CD14-positive monocyte (primary cell): ENCODE results near the gene ABCB9. TPM values are rescaled to one million over a fixed set of nuclear protein-coding genes. Genes with fewer than 3 reads are reported as not detected.
A peak's percentile ranks its signal among the peaks of the same experiment; 100 is the strongest.

Experiments
- DNase-seq, 3 donors: peaks; one replicate each; pipeline ENCODE4 v3.0.0-alpha.2; 2011 to 2022
- H2AFZ ChIP-seq: 2 replicates; pipeline ENCODE4 v1.6.0; 2012; ENCODE audit warnings: mild to moderate bottlenecking, low read depth, low read length, inconsistent platforms; ENCODE audit not compliant: insufficient read depth, poor library complexity, severe bottlenecking
- H3K27ac ChIP-seq, 2 donors: 1 replicate in 1 of 2; 2 replicates in 1 of 2; pipeline ENCODE4 v1.5.1; 2012 to 2013; ENCODE audit warnings: low read length in 2 of 2, control low read depth in 1 of 2, inconsistent platforms in 1 of 2, low read depth in 1 of 2, mild to moderate bottlenecking in 1 of 2
- H3K27me3 ChIP-seq, 2 donors: one replicate each; pipeline versions ENCODE4 v1.6.0 to v1.6.1; 2011 to 2013; ENCODE audit warnings: low read length in 2 of 2; ENCODE audit not compliant: control insufficient read depth in 2 of 2, insufficient read depth in 2 of 2
- H3K36me3 ChIP-seq, 2 donors: replicated peaks in 1 of 2; 1 replicate in 1 of 2; 2 replicates in 1 of 2; pipeline versions ENCODE4 v1.5.1 to v1.6.1; 2012 to 2013; ENCODE audit warnings: low read length in 2 of 2, control low read depth in 1 of 2, inconsistent platforms in 1 of 2, mild to moderate bottlenecking in 1 of 2; ENCODE audit not compliant: insufficient read depth in 2 of 2, control insufficient read depth in 1 of 2
- H3K4me1 ChIP-seq, 2 donors: 1 replicate in 1 of 2; 2 replicates in 1 of 2; pipeline versions ENCODE4 v1.5.1 to v1.6.1; 2012 to 2013; ENCODE audit warnings: low read length in 2 of 2, control low read depth in 1 of 2, inconsistent platforms in 1 of 2, mild to moderate bottlenecking in 1 of 2, moderate library complexity in 1 of 2; ENCODE audit not compliant: insufficient read depth in 2 of 2, control insufficient read depth in 1 of 2
- H3K4me2 ChIP-seq: replicated peaks from 2 replicates; pipeline ENCODE3; 2012; ENCODE audit warnings: low read length, moderate library complexity, mild to moderate bottlenecking; ENCODE audit not compliant: poor library complexity, severe bottlenecking; ENCODE audit errors: extremely low read depth
- H3K4me3 ChIP-seq, 3 experiments: fragments of 200-600 bp in 1 of 3; sonication (generic) in 1 of 3; replicated peaks in 1 of 3; 1 replicate in 2 of 3; 2 replicates in 1 of 3; pipeline ENCODE4 v1.5.1; 2011 to 2013; ENCODE audit warnings: low read length in 3 of 3, mild to moderate bottlenecking in 3 of 3, control low read depth in 2 of 3, low read depth in 2 of 3, inconsistent platforms in 1 of 3, moderate library complexity in 1 of 3
- H3K79me2 ChIP-seq: 2 replicates; pipeline ENCODE4 v1.6.0; 2012; ENCODE audit warnings: mild to moderate bottlenecking, control low read depth, inconsistent platforms, low read length, moderate library complexity; ENCODE audit not compliant: insufficient read depth
- H3K9ac ChIP-seq: 2 replicates; pipeline ENCODE4 v1.6.0; 2017; ENCODE audit warnings: low read length, mild to moderate bottlenecking; ENCODE audit not compliant: insufficient read depth, poor library complexity, severe bottlenecking
- H3K9me3 ChIP-seq, 2 donors: replicated peaks in 1 of 2; 1 replicate in 1 of 2; 2 replicates in 1 of 2; pipeline versions ENCODE4 v1.5.1 to v1.6.1; 2012 to 2013; ENCODE audit warnings: low read length in 2 of 2, control low read depth in 1 of 2; ENCODE audit not compliant: control insufficient read depth in 1 of 2, insufficient read depth in 1 of 2
- H4K20me1 ChIP-seq: 2 replicates; pipeline ENCODE4 v1.6.0; 2012; ENCODE audit warnings: mild to moderate bottlenecking, low read length, control low read depth, moderate library complexity; ENCODE audit not compliant: insufficient read depth
- H3K27ac Mint-ChIP-seq, 7 donors: one replicate each; pipeline ENCODE4 v1.8.0; 2020; ENCODE audit warnings: mild to moderate bottlenecking in 7 of 7, mixed read lengths in 7 of 7, moderate library complexity in 6 of 7, inconsistent platforms in 2 of 7
- H3K27me3 Mint-ChIP-seq, 3 donors: one replicate each; pipeline ENCODE4 v1.8.0; 2021 to 2022; ENCODE audit warnings: low read depth in 3 of 3, mild to moderate bottlenecking in 3 of 3, mixed read lengths in 3 of 3, moderate library complexity in 3 of 3, inconsistent platforms in 1 of 3
- H3K36me3 Mint-ChIP-seq, 2 donors: one replicate each; pipeline ENCODE4 v1.8.0; 2020; ENCODE audit warnings: mixed read lengths in 2 of 2, inconsistent platforms in 1 of 2, mild to moderate bottlenecking in 1 of 2
- H3K4me1 Mint-ChIP-seq: one replicate; pipeline ENCODE4 v1.8.0; 2020; ENCODE audit warnings: mild to moderate bottlenecking, mixed read lengths
- H3K4me3 Mint-ChIP-seq, 2 donors: one replicate each; pipeline ENCODE4 v1.8.0; 2020; ENCODE audit warnings: mild to moderate bottlenecking in 2 of 2, mixed read lengths in 2 of 2, moderate library complexity in 1 of 2
- H3K9me3 Mint-ChIP-seq, 7 donors: one replicate each; pipeline ENCODE4 v1.8.0; 2020 to 2022; ENCODE audit warnings: mixed read lengths in 7 of 7, mild to moderate bottlenecking in 6 of 7, moderate library complexity in 6 of 7, inconsistent platforms in 2 of 7
- CTCF ChIP-seq: fragments of 200-600 bp; IDR thresholded peaks from one replicate; pipeline ENCODE4 v1.8.0; 2022; ENCODE audit warnings: antibody characterized with exemption, mild to moderate bottlenecking
- WGBS: methylation state at CpG from one replicate; pipeline ENCODE4 v1.1.5; 2013; ENCODE audit warnings: missing lambda C conversion rate; ENCODE audit not compliant: insufficient coverage; 5-methylcytosine and 5-hydroxymethylcytosine counted together
- intact Hi-C, 2 donors: fragments of 100-400 bp; cut with micrococcal nuclease; formaldehyde crosslinking; loops; one replicate each; pipeline versions ENCODE4 v1.15.0 to v1.15.1; 2023
- polyA plus RNA-seq, 3 donors: library from polyadenylated mRNA; depleted of rRNA in 1 of 3; unstranded in 2 of 3; stranded (reverse) in 1 of 3; fragments of 300-500 nt in 2 of 3; fragments of >200 nt in 1 of 3; fragmentation: Illumina TruSeq in 2 of 3; gene quantifications; 1 replicate in 2 of 3; 2 replicates in 1 of 3; pipeline ENCODE4 v1.2.3, GENCODE V29; 2012 to 2021

ABCB9 gene
- polyA plus RNA-seq, 3 donors, result 0.14 to 1.2 (median 0.22) TPM

- H3K36me3 ChIP-seq, result peaks cover 0 to 8% of the 10 kb centered on the region in 2 donors
- intact Hi-C loops, result loop anchor here in 1 of 2 donors (5.0 kb wide), 1 partner anchor 67 kb away; no protein-coding TSS in a partner anchor
- H2AFZ ChIP-seq, result no peak overlapping the region
- no peak overlapping the region for H3K9ac ChIP-seq
- no CpG with 5 or more reads among the region's 4 CpGs for WGBS
- H4K20me1 ChIP-seq, result peaks cover 98% of the 10 kb centered on the region
- peaks cover 16 to 40% of the 10 kb centered on the region in 2 donors for H3K36me3 Mint-ChIP-seq
- TF ChIP-seq CTCF, result no peak
- no peak overlapping the region for H3K4me2 ChIP-seq
- DNase-seq, result peak in 2 of 3 donors; percentile 29 to 55
- peaks cover 88% of the 10 kb centered on the region for H3K79me2 ChIP-seq
- H3K4me1 ChIP-seq, result peaks cover 51 to 76% of the 10 kb centered on the region in 2 donors
- peaks cover 80% of the 10 kb centered on the region for H3K4me1 Mint-ChIP-seq
- no peaks in the 10 kb centered on the region for H3K9me3 ChIP-seq
- no peaks in the 10 kb centered on the region for H3K27me3 ChIP-seq
- H3K4me3 ChIP-seq, result no peak overlapping the region
- no peak overlapping the region for H3K27ac Mint-ChIP-seq
- H3K27ac ChIP-seq, result no peak overlapping the region
- peaks cover 4 to 26% (median 8%) of the 10 kb centered on the region in 3 donors for H3K27me3 Mint-ChIP-seq
- H3K9me3 Mint-ChIP-seq, result no peaks in the 10 kb centered on the region
- no peak overlapping the region for H3K4me3 Mint-ChIP-seq
Measured at GRCh38 chr12:122884860-122885259, 81.4 kb downstream of the ABCB9 start.

DNA sequence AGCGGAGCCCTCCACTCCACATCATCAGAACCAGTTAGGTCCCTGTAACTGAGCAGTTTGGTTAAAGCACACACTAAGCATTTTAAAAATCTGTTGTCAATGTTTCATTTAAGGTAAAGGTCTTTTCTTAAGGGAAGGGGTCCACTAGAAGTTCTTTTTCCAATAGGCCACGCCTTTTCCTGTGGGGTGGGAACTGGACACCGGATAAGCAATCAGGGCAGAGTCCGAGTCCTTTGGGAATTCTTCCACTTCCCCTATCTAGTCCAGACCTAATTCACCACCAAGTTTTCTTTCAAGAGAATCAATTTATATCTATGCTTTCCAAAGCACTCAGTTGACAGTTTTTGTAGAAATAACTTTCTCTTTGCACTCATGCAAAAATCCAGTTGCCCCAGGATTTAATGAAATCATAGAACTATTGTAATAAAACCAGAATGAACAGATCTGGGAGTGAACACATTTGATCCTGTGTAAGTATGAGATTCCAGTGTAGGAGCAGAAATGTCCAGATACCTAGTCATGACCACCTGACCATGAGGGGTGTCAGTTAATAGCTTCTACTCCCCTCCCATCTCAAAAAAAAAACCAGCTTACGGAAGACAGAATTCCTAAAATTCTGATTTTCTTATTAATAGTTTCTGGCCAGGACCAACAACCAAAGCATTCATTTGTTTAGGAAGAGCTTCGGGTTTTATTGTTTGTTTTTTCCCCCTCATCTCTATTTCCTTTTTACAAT is 82.0 kb downstream of the ABCB9 start:
- peaks cover 80% of the 10 kb centered on the region for H3K4me1 Mint-ChIP-seq
- Histone ChIP-seq H3K4me3 (no peak overlapping the region), H3K9me3 (no peaks in the 10 kb centered on the region), H3K36me3 (peaks cover under 1 to 13% of the 10 kb centered on the region in 2 donors), H3K27me3 (no peaks in the 10 kb centered on the region), H4K20me1 (peaks cover 98% of the 10 kb centered on the region), H3K79me2 (peaks cover 88% of the 10 kb centered on the region), H3K4me2 (no peak overlapping the region), H3K27ac (no peak overlapping the region), H2AFZ (no peak overlapping the region), H3K4me1 (peaks cover 45 to 72% of the 10 kb centered on the region in 2 donors), H3K9ac (no peak overlapping the region)
- intact Hi-C loops, result loop anchor here in 1 of 2 donors (5.0 kb wide), 1 partner anchor 68 kb away; no protein-coding TSS in a partner anchor
- peaks cover 22 to 43% of the 10 kb centered on the region in 2 donors for H3K36me3 Mint-ChIP-seq
- no peak for TF ChIP-seq CTCF
- H3K9me3 Mint-ChIP-seq, result peaks cover 0 to 2% (median 0%) of the 10 kb centered on the region in 7 donors
- H3K4me3 Mint-ChIP-seq, result peak overlapping the region in 1 of 2 donors; percentile 57
- peaks cover 5 to 32% (median 8%) of the 10 kb centered on the region in 3 donors for H3K27me3 Mint-ChIP-seq
- DNase-seq, result no peak
- H3K27ac Mint-ChIP-seq, result peak overlapping the region in 1 of 7 donors; percentile 12
- WGBS, result 83% methylated on average over 1 of the region's 6 CpGs
